H1 (cell line): ENCODE results near the gene HAO1. TPM values are rescaled to one million over a fixed set of nuclear protein-coding genes. Genes with fewer than 3 reads are reported as not detected.

Source experiments
- CTCF ChIA-PET: fragments of 300-600 bp; sonication (Branson Sonifier 250); formaldehyde crosslinking; loops from one replicate; lab custom pipeline; 2021; ENCODE audit not compliant: partially characterized antibody; lab: Charles Lee
- POLR2A ChIA-PET: fragments of 300-600 bp; sonication (Branson Sonifier 250); formaldehyde crosslinking; loops from one replicate; lab custom pipeline; 2021; ENCODE audit warnings: inconsistent platforms; ENCODE audit not compliant: partially characterized antibody; lab: Charles Lee
- DNase-seq, 2 experiments: peaks; one replicate each; pipeline versions ENCODE4 v3.0.0 to v3.0.0-alpha.2; 2010 to 2022; ENCODE audit warnings: low spot score in 2 of 2, low read depth in 1 of 2, mixed read lengths in 1 of 2
- FAIRE-seq: peaks from 2 replicates; lab custom pipeline; 2011; peaks lifted over from hg19 to GRCh38; lab: Jason Lieb, UNC
- H2AFZ ChIP-seq: 2 replicates; pipeline ENCODE4 v1.8.1; 2012; ENCODE audit warnings: low read length, inconsistent platforms
- H2AK5ac ChIP-seq: 2 replicates; pipeline ENCODE4 v1.6.1; 2013; ENCODE audit warnings: low read depth, low read length
- H2BK120ac ChIP-seq: replicated peaks from 2 replicates; pipeline ENCODE3; 2013; ENCODE audit warnings: low read depth, low read length, inconsistent platforms
- H2BK12ac ChIP-seq: 2 replicates; pipeline ENCODE4 v1.6.1; 2013; ENCODE audit warnings: low read depth, low read length
- H2BK15ac ChIP-seq: 2 replicates; pipeline ENCODE4 v1.6.1; 2013; ENCODE audit warnings: low read length
- H2BK20ac ChIP-seq: 2 replicates; pipeline ENCODE4 v1.6.1; 2013; ENCODE audit warnings: low read length
- H2BK5ac ChIP-seq: 2 replicates; pipeline ENCODE4 v1.6.1; 2013; ENCODE audit warnings: low read depth, low read length
- H3K14ac ChIP-seq: 2 replicates; pipeline ENCODE4 v1.6.1; 2013; ENCODE audit warnings: inconsistent platforms; ENCODE audit not compliant: insufficient read length
- H3K18ac ChIP-seq: 2 replicates; pipeline ENCODE4 v1.6.1; 2013; ENCODE audit warnings: low read length; ENCODE audit errors: extremely low read depth
- H3K23ac ChIP-seq: 2 replicates; pipeline ENCODE4 v1.6.1; 2013; ENCODE audit warnings: inconsistent platforms; ENCODE audit not compliant: insufficient read length
- H3K23me2 ChIP-seq: 2 replicates; pipeline ENCODE4 v1.6.1; 2013; ENCODE audit warnings: low read depth, low read length
- H3K27ac ChIP-seq: 2 replicates; pipeline ENCODE4 v1.6.1; 2011; ENCODE audit warnings: low read depth, low read length, inconsistent platforms
- H3K27me3 ChIP-seq, 4 experiments: replicated peaks in 1 of 4; 1 replicate in 1 of 4; 2 replicates in 3 of 4; pipeline versions ENCODE4 v1.6.1 to v1.8.1; 2011 to 2013; ENCODE audit warnings: low read length in 3 of 4, mild to moderate bottlenecking in 3 of 4, inconsistent platforms in 2 of 4, mixed read lengths in 2 of 4, moderate library complexity in 1 of 4; ENCODE audit not compliant: control insufficient read depth in 3 of 4, insufficient read depth in 3 of 4; ENCODE audit errors: extremely low read depth in 1 of 4
- H3K36me3 ChIP-seq, 4 experiments: 2 replicates each; pipeline versions ENCODE4 v1.6.1 to v1.8.1; 2011 to 2013; ENCODE audit warnings: mild to moderate bottlenecking in 4 of 4, low read length in 3 of 4, moderate library complexity in 2 of 4, control low read depth in 1 of 4, inconsistent platforms in 1 of 4; ENCODE audit not compliant: insufficient read depth in 4 of 4, control insufficient read depth in 2 of 4
- H3K4ac ChIP-seq: replicated peaks from 2 replicates; pipeline ENCODE3; 2013; ENCODE audit warnings: low read length, low read depth, mixed read lengths, inconsistent platforms; ENCODE audit not compliant: insufficient read length
- H3K4me1 ChIP-seq, 4 experiments: replicated peaks in 1 of 4; 1 replicate in 1 of 4; 2 replicates in 3 of 4; pipeline versions ENCODE4 v1.6.1 to v1.8.1; 2011 to 2013; ENCODE audit warnings: low read length in 3 of 4, inconsistent platforms in 2 of 4, mixed read lengths in 1 of 4; ENCODE audit not compliant: insufficient read depth in 4 of 4, control insufficient read depth in 3 of 4
- H3K4me2 ChIP-seq, 2 experiments: 2 replicates each; pipeline versions ENCODE4 v1.6.1 to v1.8.1; 2011 to 2013; ENCODE audit warnings: low read depth in 2 of 2, low read length in 2 of 2, control low read depth in 1 of 2, inconsistent platforms in 1 of 2, mild to moderate bottlenecking in 1 of 2; ENCODE audit not compliant: insufficient read depth in 1 of 2
- H3K4me3 ChIP-seq, 4 experiments: fragments of 200-600, 300-600 bp in 1 of 4; sonication (generic), shearing (Covaris generic), sonication (Bioruptor Twin) in 1 of 4; 2 replicates each; pipeline versions ENCODE4 v1.5.1 to v1.8.1; 2011 to 2016; ENCODE audit warnings: low read length in 4 of 4, low read depth in 3 of 4, control low read depth in 2 of 4, inconsistent platforms in 2 of 4, mild to moderate bottlenecking in 2 of 4, mixed read lengths in 1 of 4, moderate library complexity in 1 of 4; ENCODE audit not compliant: insufficient read depth in 2 of 4; ENCODE audit errors: extremely low read depth in 1 of 4
- H3K56ac ChIP-seq: replicated peaks from 2 replicates; pipeline ENCODE3; 2013; ENCODE audit warnings: low read depth, mild to moderate bottlenecking, mixed read lengths, low read length, inconsistent platforms; ENCODE audit not compliant: insufficient read length
- H3K79me1 ChIP-seq: 2 replicates; pipeline ENCODE4 v1.6.1; 2013; ENCODE audit warnings: low read depth, low read length, control low read depth
- H3K79me2 ChIP-seq, 2 experiments: 2 replicates each; pipeline versions ENCODE4 v1.6.1 to v1.8.1; 2012 to 2013; ENCODE audit warnings: low read length in 2 of 2, mild to moderate bottlenecking in 2 of 2, inconsistent platforms in 1 of 2; ENCODE audit not compliant: insufficient read depth in 2 of 2, control insufficient read depth in 1 of 2
- H3K9ac ChIP-seq, 4 experiments: replicated peaks in 1 of 4; 1 replicate in 1 of 4; 2 replicates in 3 of 4; pipeline versions ENCODE4 v1.6.1 to v1.8.1; 2011 to 2013; ENCODE audit warnings: low read depth in 3 of 4, low read length in 3 of 4, control low read depth in 2 of 4, mild to moderate bottlenecking in 2 of 4, moderate library complexity in 2 of 4, inconsistent platforms in 1 of 4; ENCODE audit errors: extremely low read depth in 1 of 4
- H3K9me3 ChIP-seq, 2 experiments: 2 replicates each; pipeline versions ENCODE4 v1.6.1 to v1.8.1; 2012 to 2013; ENCODE audit warnings: mild to moderate bottlenecking in 2 of 2, moderate library complexity in 2 of 2, control low read depth in 1 of 2, inconsistent platforms in 1 of 2, low read depth in 1 of 2, low read length in 1 of 2, mixed read lengths in 1 of 2; ENCODE audit not compliant: insufficient read depth in 2 of 2
- H4K20me1 ChIP-seq, 2 experiments: replicated peaks in 1 of 2; 2 replicates each; pipeline versions ENCODE3 to v1.8.1; 2011 to 2013; ENCODE audit warnings: inconsistent platforms in 2 of 2, low read length in 2 of 2, mild to moderate bottlenecking in 1 of 2; ENCODE audit not compliant: insufficient read depth in 2 of 2, control insufficient read depth in 1 of 2
- H4K5ac ChIP-seq: 2 replicates; pipeline ENCODE4 v1.6.1; 2013; ENCODE audit warnings: low read length, low read depth, mixed read lengths, inconsistent platforms; ENCODE audit not compliant: insufficient read length
- H4K8ac ChIP-seq: 2 replicates; pipeline ENCODE4 v1.8.0; 2013; ENCODE audit warnings: mild to moderate bottlenecking, moderate library complexity, low read length, inconsistent platforms; ENCODE audit not compliant: insufficient read depth; ENCODE audit errors: extremely low read depth
- H4K91ac ChIP-seq: replicated peaks from 2 replicates; pipeline ENCODE3; 2013; ENCODE audit warnings: low read length, mixed read lengths, inconsistent platforms; ENCODE audit not compliant: insufficient read length
- CHD1 ChIP-seq: IDR thresholded peaks from 2 replicates; pipeline ENCODE4 v1.6.1; 2012; ENCODE audit warnings: low read depth, low read length, improper control_type of control experiment
- CTCF ChIP-seq, 3 experiments: IDR thresholded peaks; 1 replicate in 2 of 3; 2 replicates in 1 of 3; pipeline versions ENCODE4 v1.5.1 to v1.6.1; 2011; ENCODE audit warnings: low read length in 3 of 3, mild to moderate bottlenecking in 3 of 3, inconsistent platforms in 2 of 3, low read depth in 1 of 3, moderate library complexity in 1 of 3; ENCODE audit not compliant: insufficient read depth in 1 of 3; ENCODE audit errors: control extremely low read depth in 1 of 3
- GABPA ChIP-seq: IDR thresholded peaks from 2 replicates; pipeline ENCODE4 v1.6.1; 2011; ENCODE audit warnings: mild to moderate bottlenecking, low read length, moderate library complexity, borderline replicate concordance; ENCODE audit not compliant: insufficient read depth
- KDM5A ChIP-seq: fragments of 200-600 bp; IDR thresholded peaks from 2 replicates; pipeline ENCODE4 v1.7.1; 2012; ENCODE audit warnings: mild to moderate bottlenecking, low read length, inconsistent platforms, mixed read lengths
- MAX ChIP-seq: IDR thresholded peaks from 2 replicates; pipeline ENCODE4 v1.6.1; 2012; ENCODE audit warnings: inconsistent platforms
- RBBP5 ChIP-seq: IDR thresholded peaks from 2 replicates; pipeline ENCODE4 v1.7.1; 2012; ENCODE audit warnings: low read depth, mild to moderate bottlenecking, inconsistent platforms, low read length, moderate library complexity, borderline replicate concordance
- SAP30 ChIP-seq: fragments of 300-600 bp; sonication (generic); IDR thresholded peaks from 2 replicates; pipeline ENCODE4 v1.7.1; 2012; ENCODE audit warnings: low read length, moderate library complexity, mild to moderate bottlenecking, inconsistent platforms; ENCODE audit not compliant: insufficient read depth, insufficient replicate concordance
- TAF1 ChIP-seq: IDR thresholded peaks from 2 replicates; pipeline ENCODE4 v1.6.1; 2011; ENCODE audit warnings: mild to moderate bottlenecking, low read depth, low read length
- TCF12 ChIP-seq: IDR thresholded peaks from 2 replicates; pipeline ENCODE4 v1.6.1; 2011; ENCODE audit warnings: low read depth, mild to moderate bottlenecking, low read length
- YY1 ChIP-seq: IDR thresholded peaks from 2 replicates; pipeline ENCODE4 v1.6.1; 2011; ENCODE audit warnings: low read depth, mild to moderate bottlenecking, low read length
- WGBS, 2 experiments: shearing (Covaris generic) in 1 of 2; methylation state at CpG; one replicate each; pipeline versions ENCODE4 v1.1.6 to v1.1.7; 2013 to 2015; ENCODE audit warnings: low lambda C conversion rate in 2 of 2, mixed read lengths in 2 of 2, inconsistent platforms in 1 of 2, low coverage in 1 of 2, missing lambda C conversion rate in 1 of 2; ENCODE audit not compliant: insufficient replicate concordance in 2 of 2, insufficient coverage in 1 of 2, insufficient read length in 1 of 2; ENCODE audit errors: extremely low coverage in 1 of 2, missing lambda C conversion rate in 1 of 2; 5-methylcytosine and 5-hydroxymethylcytosine counted together
- polyA plus RNA-seq, 7 experiments: library from polyadenylated mRNA; depleted of rRNA in 3 of 7; stranded (reverse) in 5 of 7; unstranded in 2 of 7; fragments of >200 nt in 5 of 7; fragments of 200-250 nt in 2 of 7; gene quantifications; 1 replicate in 5 of 7; 2 replicates in 1 of 7; 4 replicates in 1 of 7; pipeline versions ENCODE4 v1.2.1 to v1.2.3, GENCODE V29; 2011 to 2013; ENCODE audit warnings: missing spikeins in 2 of 7, mixed read lengths in 2 of 7
- total RNA-seq: library from RNA; stranded (reverse); fragmentation: NEBNext Ultra II Directional; extraction: Animal tissue kit (Norgen Biotek cat#: 25700); gene quantifications from 2 replicates; pipeline ENCODE4 v1.2.1, GENCODE V29; 2021

HAO1 gene
- total and polyA plus RNA-seq, 2 of the 8 experiments (the other 6 are each of a cell fraction or from before 2014, with no cell fraction given) = not detected

- Histone ChIP-seq H3K4me1 (no peaks in the 10 kb centered on the region), H3K9ac (no peak overlapping the region), H4K5ac (no peak overlapping the region), H3K79me1 (no peaks in the 10 kb centered on the region), H3K27me3 (no peaks in the 10 kb centered on the region), H2BK15ac (no peak overlapping the region), H2BK20ac (no peak overlapping the region), H3K56ac (no peak overlapping the region), H3K23ac (no peak overlapping the region), H3K18ac (no peak overlapping the region), H2BK5ac (no peak overlapping the region), H3K79me2 (no peaks in the 10 kb centered on the region; a peak in 1 of 4 replicates), H2AFZ (peak overlapping the region; percentile 18; the same call in 1 of the 2 replicates), H4K20me1 (no peaks in the 10 kb centered on the region), H4K8ac (no peak overlapping the region), H3K27ac (no peak overlapping the region), H3K36me3 (no peaks in the 10 kb centered on the region), H2BK12ac (no peak overlapping the region), H3K9me3 (no peaks in the 10 kb centered on the region), H3K14ac (no peak overlapping the region), H3K4ac (no peak overlapping the region), H2BK120ac (no peak overlapping the region), H3K4me3 (no peak overlapping the region), H2AK5ac (no peak overlapping the region), H3K23me2 (no peaks in the 10 kb centered on the region), H3K4me2 (no peak overlapping the region), H4K91ac (no peak overlapping the region)
- ChIA-PET POLR2A (no interaction called here), CTCF (interaction anchor here (0.7 to 2.7 kb wide), 5 partner anchors 18 to 416 kb away, joined by 3 to 8 read pairs (median 3); no protein-coding TSS in a partner anchor)
- 83% methylated on average over 2 of the region's 2 CpGs; no CpG with 5 or more reads in 1 of the 2 experiments for WGBS, 2 experiments
- FAIRE-seq (no peak), DNase-seq (no peak)
- no peak for TF ChIP-seq YY1
- no peak for TF ChIP-seq KDM5A
- TF ChIP-seq TAF1 = no peak
- TF ChIP-seq SAP30 = no peak
- TF ChIP-seq CTCF (IDR thresholded peaks at IDR 0.05; ENCODE audit: control extremely low read depth in 1 of 3, insufficient read depth in 1 of 3, low read depth in 1 of 3, low read length in 3 of 3) = no peak
- no peak for TF ChIP-seq CHD1
- TF ChIP-seq GABPA = no peak
- no peak for TF ChIP-seq TCF12
- TF ChIP-seq MAX = no peak
- TF ChIP-seq RBBP5 = no peak
Measured at GRCh38 chr20:7841291-7841970, 98.8 kb downstream of the HAO1 start.
